ENCODE results near the gene PPP2R3B.

- TF ChIP-seq CTCF (IDR thresholded peaks at IDR 0.05) (no peak), POLR2A (IDR thresholded peaks at IDR 0.05) (no peak)
Measured at GRCh38 chrX:307261-308111, 79.2 kb downstream of the PPP2R3B start.
